ENCODE data around the gene CHCT1.

DNA sequence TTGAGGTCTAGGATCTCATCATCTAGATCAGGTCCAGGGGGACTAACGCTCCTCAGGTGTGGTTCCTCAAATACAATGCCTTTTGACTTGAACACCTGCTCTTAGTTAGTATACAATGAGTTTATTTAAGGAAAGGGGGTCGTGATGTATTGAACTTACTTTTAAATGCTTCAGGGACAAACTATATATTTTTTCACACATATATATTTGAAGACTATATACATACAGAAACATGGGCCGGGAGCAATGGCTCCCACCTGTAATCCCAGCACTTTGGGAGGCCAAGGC is 18.8 kb upstream of the CHCT1 start:
- TF ChIP-seq, protein P1, sequence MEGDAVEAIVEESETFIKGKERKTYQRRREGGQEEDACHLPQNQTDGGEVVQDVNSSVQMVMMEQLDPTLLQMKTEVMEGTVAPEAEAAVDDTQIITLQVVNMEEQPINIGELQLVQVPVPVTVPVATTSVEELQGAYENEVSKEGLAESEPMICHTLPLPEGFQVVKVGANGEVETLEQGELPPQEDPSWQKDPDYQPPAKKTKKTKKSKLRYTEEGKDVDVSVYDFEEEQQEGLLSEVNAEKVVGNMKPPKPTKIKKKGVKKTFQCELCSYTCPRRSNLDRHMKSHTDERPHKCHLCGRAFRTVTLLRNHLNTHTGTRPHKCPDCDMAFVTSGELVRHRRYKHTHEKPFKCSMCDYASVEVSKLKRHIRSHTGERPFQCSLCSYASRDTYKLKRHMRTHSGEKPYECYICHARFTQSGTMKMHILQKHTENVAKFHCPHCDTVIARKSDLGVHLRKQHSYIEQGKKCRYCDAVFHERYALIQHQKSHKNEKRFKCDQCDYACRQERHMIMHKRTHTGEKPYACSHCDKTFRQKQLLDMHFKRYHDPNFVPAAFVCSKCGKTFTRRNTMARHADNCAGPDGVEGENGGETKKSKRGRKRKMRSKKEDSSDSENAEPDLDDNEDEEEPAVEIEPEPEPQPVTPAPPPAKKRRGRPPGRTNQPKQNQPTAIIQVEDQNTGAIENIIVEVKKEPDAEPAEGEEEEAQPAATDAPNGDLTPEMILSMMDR (IDR thresholded peaks at IDR 0.05) = no peak
- no peak for TF ChIP-seq POLR2A (IDR thresholded peaks at IDR 0.05)
